ENCODE results near the gene LRP1B. TPM values are rescaled to one million over a fixed set of nuclear protein-coding genes. Genes with fewer than 3 reads are reported as not detected.

The LRP1B gene
- total RNA-seq, 1 experiment from 2014 or later = 0.52 TPM

GRCh38 chr2:141943918-141944317 lies 186.9 kb downstream of the LRP1B start:
- Mint-ChIP-seq H3K4me3 (no peak overlapping the region), H3K36me3 (no peaks in the 10 kb centered on the region), H3K27ac (no peak overlapping the region), H3K9me3 (no peaks in the 10 kb centered on the region), H3K4me1 (peaks cover 11% of the 10 kb centered on the region), H3K27me3 (ENCODE audit: low read depth) (no peaks in the 10 kb centered on the region)
- POLR2A ChIA-PET = no interaction called here
- DNase-seq (ENCODE audit: low spot score) (no peak), ATAC-seq (no peak)
- no peak for TF ChIP-seq CREM (CRISPR knock-in tag; IDR thresholded peaks at IDR 0.05)
- no peak for TF ChIP-seq ZNF232 (CRISPR knock-in tag; IDR thresholded peaks at IDR 0.05)
- TF ChIP-seq CBFB (CRISPR knock-in tag; IDR thresholded peaks at IDR 0.05; ENCODE audit: low read depth) = no peak
- TF ChIP-seq OVOL2 (CRISPR knock-in tag; IDR thresholded peaks at IDR 0.05; ENCODE audit: borderline replicate concordance) = no peak
- TF ChIP-seq GABPB1 (CRISPR knock-in tag; IDR thresholded peaks at IDR 0.05) = no peak
- TF ChIP-seq, protein P1, sequence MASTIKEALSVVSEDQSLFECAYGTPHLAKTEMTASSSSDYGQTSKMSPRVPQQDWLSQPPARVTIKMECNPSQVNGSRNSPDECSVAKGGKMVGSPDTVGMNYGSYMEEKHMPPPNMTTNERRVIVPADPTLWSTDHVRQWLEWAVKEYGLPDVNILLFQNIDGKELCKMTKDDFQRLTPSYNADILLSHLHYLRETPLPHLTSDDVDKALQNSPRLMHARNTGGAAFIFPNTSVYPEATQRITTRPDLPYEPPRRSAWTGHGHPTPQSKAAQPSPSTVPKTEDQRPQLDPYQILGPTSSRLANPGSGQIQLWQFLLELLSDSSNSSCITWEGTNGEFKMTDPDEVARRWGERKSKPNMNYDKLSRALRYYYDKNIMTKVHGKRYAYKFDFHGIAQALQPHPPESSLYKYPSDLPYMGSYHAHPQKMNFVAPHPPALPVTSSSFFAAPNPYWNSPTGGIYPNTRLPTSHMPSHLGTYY (CRISPR knock-in tag; IDR thresholded peaks at IDR 0.05) = no peak
- TF ChIP-seq TCF7 (CRISPR knock-in tag; IDR thresholded peaks at IDR 0.05; ENCODE audit: low read depth) = no peak
- no peak for TF ChIP-seq PRDM15 (CRISPR knock-in tag; IDR thresholded peaks at IDR 0.05)
- no peak for TF ChIP-seq NR1H2 (CRISPR knock-in tag; IDR thresholded peaks at IDR 0.05)
- TF ChIP-seq ZNF317 (CRISPR knock-in tag; IDR thresholded peaks at IDR 0.05; ENCODE audit: borderline replicate concordance, low read depth) = no peak
- TF ChIP-seq ZNF219 (CRISPR knock-in tag; IDR thresholded peaks at IDR 0.05; ENCODE audit: borderline replicate concordance) = no peak
- TF ChIP-seq HMGXB4 (CRISPR knock-in tag; IDR thresholded peaks at IDR 0.05) = no peak
- no peak for TF ChIP-seq HMGA2 (CRISPR knock-in tag; IDR thresholded peaks at IDR 0.05)
- CTCF ChIA-PET = no interaction called here

- peaks cover 9% of the 10 kb centered on the region for H3K9me3 Mint-ChIP-seq
These were observed 188.6 kb downstream of the LRP1B start for GRCh38 chr2:141942006-141942789.

More at GRCh38 chr2:141942006-141942789, 188.6 kb downstream of the LRP1B start:
- no peaks in the 10 kb centered on the region for H3K27me3 Mint-ChIP-seq (ENCODE audit: low read depth)
- no peak overlapping the region for H3K4me3 Mint-ChIP-seq
- peaks cover 8% of the 10 kb centered on the region; the same call in 1 of the 2 replicates for H3K36me3 Mint-ChIP-seq
- DNase-seq (ENCODE audit: low spot score) = no peak
- TF ChIP-seq NFE2L1 (CRISPR knock-in tag; IDR thresholded peaks at IDR 0.05) = no peak
- TF ChIP-seq ZNF416 (CRISPR knock-in tag; IDR thresholded peaks at IDR 0.05) = no peak
- no peak for TF ChIP-seq HMGXB4 (CRISPR knock-in tag; IDR thresholded peaks at IDR 0.05)
- TF ChIP-seq NFATC4 (CRISPR knock-in tag; IDR thresholded peaks at IDR 0.05) = no peak
- ChIA-PET POLR2A (no interaction called here), CTCF (no interaction called here)
- ATAC-seq = peak; percentile 59
- H3K27ac Mint-ChIP-seq = no peak overlapping the region
- peaks cover 11% of the 10 kb centered on the region for H3K4me1 Mint-ChIP-seq

Data from WTC11 (cell line).